Anterior cingulate cortex (tissue), 58 donors: Measurements from ENCODE around the gene TMCO5A.

ENCODE experiments used
- DNase-seq, 58 donors: peaks; one replicate each; lab custom pipeline; 2025; lab: John Stamatoyannopoulos, UW

The TMCO5A gene

GRCh38 chr15:37967788-37968187 is 33.3 kb downstream of the TMCO5A start:
- no peak for DNase-seq

DNA sequence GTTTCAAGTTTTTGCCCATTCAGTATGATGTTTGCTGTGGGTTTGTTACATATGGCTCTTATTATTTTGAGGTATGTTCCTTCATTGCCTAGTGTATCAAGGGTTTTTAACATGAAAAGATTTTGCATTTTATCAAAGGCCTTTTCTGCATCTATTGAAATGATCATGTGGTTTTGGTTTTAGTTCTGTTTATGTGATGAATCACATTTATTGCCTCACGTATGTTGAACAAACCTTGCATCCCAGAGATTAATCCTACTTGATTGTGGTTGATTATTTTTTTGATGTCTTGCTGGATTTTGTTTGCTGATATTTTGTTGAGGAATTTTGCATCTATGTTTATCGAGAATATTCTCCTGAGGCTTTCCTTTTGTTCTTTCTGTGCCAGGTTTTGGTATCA is 39.4 kb downstream of the TMCO5A start:
- DNase-seq, result no peak

DNA sequence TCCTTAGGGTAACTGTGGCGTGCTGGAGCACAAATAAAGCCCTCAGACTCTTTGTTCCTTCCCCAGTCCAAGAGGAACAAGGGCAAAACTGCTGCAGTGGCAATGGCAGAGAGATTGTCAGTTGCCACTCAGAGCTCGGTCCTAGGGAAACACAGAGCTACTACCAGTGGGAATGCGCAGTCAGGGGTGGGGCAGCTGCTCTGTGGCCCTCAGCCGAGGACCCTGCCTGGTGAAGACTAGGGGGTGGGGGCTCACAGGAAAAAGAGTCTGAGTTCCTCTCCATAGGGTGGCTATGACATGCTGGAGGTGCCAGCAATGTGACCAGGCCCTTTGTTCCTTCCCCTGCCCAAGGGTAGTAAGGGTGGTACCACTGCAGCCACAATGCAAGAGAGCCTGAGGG is 43.8 kb downstream of the TMCO5A start:
- DNase-seq, result no peak

- DNase-seq, result no peak
Measured at GRCh38 chr15:37979671-37980409, 45.4 kb downstream of the TMCO5A start.

DNA sequence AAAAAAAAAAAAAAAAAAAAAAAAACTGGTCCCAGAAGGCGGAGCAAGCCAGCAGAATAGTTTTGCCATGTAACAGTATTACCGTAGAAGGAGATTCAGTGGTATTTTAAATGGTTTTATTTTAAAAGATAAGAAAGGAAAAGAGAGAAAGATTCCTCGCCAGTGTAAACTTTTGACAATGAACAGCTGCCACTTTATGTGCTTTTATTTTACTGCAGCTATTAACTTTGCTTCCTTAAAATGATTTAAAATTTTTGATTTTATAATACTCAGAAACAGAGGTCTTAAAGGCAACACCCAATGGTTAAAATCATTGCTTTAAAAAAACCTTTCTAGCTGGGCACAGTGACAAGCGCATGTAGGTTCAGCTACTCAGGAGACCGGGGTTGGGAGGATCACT is 46.8 kb downstream of the TMCO5A start:
- no peak for DNase-seq

- DNase-seq, result peak in 2 of 58 donors; percentile 3 to 22
Measured at GRCh38 chr15:37981775-37982174, 47.3 kb downstream of the TMCO5A start.

- DNase-seq, result no peak
Measured at GRCh38 chr15:37984368-37984767, 49.9 kb downstream of the TMCO5A start.

GRCh38 chr15:37995461-37996347 is 61.3 kb downstream of the TMCO5A start:
- DNase-seq, result peak in 26 of 58 donors; percentile 22 to 80 (median 38)
